Vagina (tissue), 2 donors: Measurements from ENCODE around the gene NF2. TPM values are rescaled to one million over a fixed set of nuclear protein-coding genes. Genes with fewer than 3 reads are reported as not detected.

Experiments used
- DNase-seq, 2 donors: peaks; one replicate each; pipeline ENCODE4 v3.0.0-alpha.2; 2017; ENCODE audit errors: extremely low spot score in 2 of 2
- H3K27ac ChIP-seq: fragments of 200-600 bp; sonication (generic); one replicate; pipeline ENCODE4 v1.5.1; 2019
- H3K27me3 ChIP-seq: fragments of 200-600 bp; sonication (generic); one replicate; pipeline ENCODE4 v1.5.1; 2019
- H3K36me3 ChIP-seq, 2 donors: fragments of 200-600 bp; sonication (generic); one replicate each; pipeline ENCODE4 v1.5.1; 2017 to 2019
- H3K4me1 ChIP-seq: fragments of 200-600 bp; sonication (generic); one replicate; pipeline ENCODE4 v1.5.1; 2019
- H3K4me3 ChIP-seq, 2 donors: fragments of 200-600 bp; sonication (generic); 1 replicate in 1 of 2; 2 replicates in 1 of 2; pipeline ENCODE4 v1.5.1; 2016 to 2019
- H3K9me3 ChIP-seq: fragments of 200-600 bp; sonication (generic); one replicate; pipeline ENCODE4 v1.5.1; 2019
- CTCF ChIP-seq, 3 experiments: fragments of 450-650 bp in 2 of 3; fragments of 200-600 bp in 1 of 3; sonication (generic) in 1 of 3; IDR thresholded peaks; one replicate each; pipeline ENCODE4 v1.5.1; 2017 to 2019; ENCODE audit warnings: antibody characterized with exemption in 3 of 3, mild to moderate bottlenecking in 2 of 3, moderate library complexity in 2 of 3
- POLR2A ChIP-seq, 2 donors: fragments of 450-650 bp; IDR thresholded peaks; one replicate each; pipeline ENCODE4 v1.6.1; 2017; ENCODE audit warnings: antibody characterized with exemption in 2 of 2, mild to moderate bottlenecking in 2 of 2, moderate library complexity in 2 of 2
- POLR2AphosphoS5 ChIP-seq, 2 donors: sonication (generic); formaldehyde crosslinking; IDR thresholded peaks; one replicate each; pipeline ENCODE4 v1.9.0; 2017; ENCODE audit warnings: antibody characterized with exemption in 2 of 2, mild to moderate bottlenecking in 2 of 2, low read depth in 1 of 2; ENCODE audit not compliant: insufficient read depth in 1 of 2
- intact Hi-C: fragments of 100-400 bp; cut with DNase I; formaldehyde crosslinking; loops from one replicate; pipeline ENCODE4 v1.15.1; 2023
- total RNA-seq: library from RNA; depleted of rRNA; stranded (reverse); fragments of >200 nt; gene quantifications from one replicate; pipeline ENCODE4 v1.2.3, GENCODE V29; 2016

Gene NF2
- total RNA-seq, 1 donor from 2014 or later = 15.7 TPM

GRCh38 chr22:29673361-29674066 lies 70.1 kb downstream of the NF2 start:
- H3K4me1 ChIP-seq = no peaks in the 10 kb centered on the region
- no peak for DNase-seq
- H3K27ac ChIP-seq = no peak overlapping the region
- no peaks in the 10 kb centered on the region for H3K27me3 ChIP-seq
- TF ChIP-seq POLR2AphosphoS5 (IDR thresholded peaks at IDR 0.05; ENCODE audit: insufficient read depth in 1 of 2, low read depth in 1 of 2) = no peak
- TF ChIP-seq POLR2A (IDR thresholded peaks at IDR 0.05) = no peak
- TF ChIP-seq CTCF (IDR thresholded peaks at IDR 0.05) = no peak
- no peaks in the 10 kb centered on the region for H3K9me3 ChIP-seq
- H3K4me3 ChIP-seq = no peak overlapping the region
- intact Hi-C loops = no loop called here
- peaks cover 0 to 66% of the 10 kb centered on the region in 2 donors for H3K36me3 ChIP-seq

GRCh38 chr22:29674121-29674520 lies 70.7 kb downstream of the NF2 start:
- Histone ChIP-seq H3K27me3 (no peaks in the 10 kb centered on the region), H3K27ac (no peak overlapping the region), H3K4me1 (no peaks in the 10 kb centered on the region), H3K9me3 (no peaks in the 10 kb centered on the region), H3K36me3 (peaks cover 0 to 66% of the 10 kb centered on the region in 2 donors), H3K4me3 (no peak overlapping the region)
- no peak for DNase-seq
- intact Hi-C loops = no loop called here
- no peak for TF ChIP-seq POLR2AphosphoS5 (IDR thresholded peaks at IDR 0.05; ENCODE audit: insufficient read depth in 1 of 2, low read depth in 1 of 2)
- TF ChIP-seq POLR2A (IDR thresholded peaks at IDR 0.05) = no peak
- no peak for TF ChIP-seq CTCF (IDR thresholded peaks at IDR 0.05)

- intact Hi-C loops = no loop called here
- H3K36me3 ChIP-seq = peaks cover 0 to 62% of the 10 kb centered on the region in 2 donors
- H3K4me1 ChIP-seq = no peaks in the 10 kb centered on the region
- no peaks in the 10 kb centered on the region for H3K9me3 ChIP-seq
- no peak for DNase-seq
- no peak overlapping the region for H3K4me3 ChIP-seq
- no peak overlapping the region for H3K27ac ChIP-seq
- no peak for TF ChIP-seq CTCF (IDR thresholded peaks at IDR 0.05)
- no peaks in the 10 kb centered on the region for H3K27me3 ChIP-seq
These were observed 75.9 kb downstream of the NF2 start for GRCh38 chr22:29679316-29679715.

- intact Hi-C loops = no loop called here
- H3K4me1 ChIP-seq = no peaks in the 10 kb centered on the region
- no peaks in the 10 kb centered on the region for H3K27me3 ChIP-seq
- no peak overlapping the region for H3K27ac ChIP-seq
- H3K4me3 ChIP-seq = no peak overlapping the region
- H3K36me3 ChIP-seq = peaks cover 0 to 50% of the 10 kb centered on the region in 2 donors
- H3K9me3 ChIP-seq = no peaks in the 10 kb centered on the region
- TF ChIP-seq POLR2A (IDR thresholded peaks at IDR 0.05) = no peak
- no peak for TF ChIP-seq CTCF (IDR thresholded peaks at IDR 0.05)
- TF ChIP-seq POLR2AphosphoS5 (IDR thresholded peaks at IDR 0.05; ENCODE audit: insufficient read depth in 1 of 2, low read depth in 1 of 2) = no peak
- DNase-seq = no peak
These were observed 80.1 kb downstream of the NF2 start for GRCh38 chr22:29683536-29683935.

GRCh38 chr22:29684244-29684643 lies 80.8 kb downstream of the NF2 start:
- Histone ChIP-seq H3K4me3 (no peak overlapping the region), H3K4me1 (no peaks in the 10 kb centered on the region), H3K27me3 (no peaks in the 10 kb centered on the region), H3K36me3 (peaks cover 0 to 43% of the 10 kb centered on the region in 2 donors), H3K9me3 (no peaks in the 10 kb centered on the region), H3K27ac (no peak overlapping the region)
- no peak for DNase-seq
- TF ChIP-seq CTCF (IDR thresholded peaks at IDR 0.05) (no peak), POLR2AphosphoS5 (IDR thresholded peaks at IDR 0.05; ENCODE audit: insufficient read depth in 1 of 2, low read depth in 1 of 2) (no peak), POLR2A (IDR thresholded peaks at IDR 0.05) (no peak)
- intact Hi-C loops = no loop called here
